ENCODE results near the gene PRPF40A. TPM values are rescaled to one million over a fixed set of nuclear protein-coding genes. Genes with fewer than 3 reads are reported as not detected.

The PRPF40A gene
- total and polyA plus RNA-seq, 2 of the 13 experiments (the other 11 are each of a cell fraction or from before 2014, with no cell fraction given): 146 to 207 TPM

GRCh38 chr2:152693033-152693432 lies 24.2 kb downstream of the PRPF40A start:
- Histone ChIP-seq H3K4me3 (replicated peaks in 1 of 3; ENCODE audit: insufficient read depth in 1 of 3, low read depth in 2 of 3, low read length in 3 of 3) (no peak overlapping the region), H2AFZ (ENCODE audit: low read length) (no peak overlapping the region), H3K27me3 (ENCODE audit: control insufficient read depth in 1 of 2, insufficient read depth in 2 of 2, low read length in 2 of 2) (no peaks in the 10 kb centered on the region), H3K9ac (ENCODE audit: insufficient read depth, low read depth, low read length) (no peak overlapping the region), H3K4me1 (ENCODE audit: insufficient read depth, low read length) (no peaks in the 10 kb centered on the region), H4K20me1 (ENCODE audit: insufficient read depth, low read length) (peaks cover 10% of the 10 kb centered on the region; the same call in 1 of the 2 replicates), H3K4me2 (ENCODE audit: low read depth, low read length) (no peak overlapping the region), H3K27ac (ENCODE audit: extremely low read length, insufficient read depth, low read length) (no peak overlapping the region), H3K79me2 (ENCODE audit: insufficient read depth, low read length) (peaks cover 45% of the 10 kb centered on the region), H3K9me3 (ENCODE audit: low read length) (no peaks in the 10 kb centered on the region), H3K36me3 (replicated peaks in 1 of 2; ENCODE audit: control insufficient read depth in 1 of 2, insufficient read depth in 2 of 2, low read length in 2 of 2) (peaks cover 3 to 55% of the 10 kb centered on the region in 2 experiments; a peak in 4 of 5 replicates)
- no peak for TF ChIP-seq KAT8 (CRISPR knock-in tag; IDR thresholded peaks at IDR 0.05)
- TF ChIP-seq ZNF30 (CRISPR knock-in tag; IDR thresholded peaks at IDR 0.05): no peak
- no peak for TF ChIP-seq ZNF460 (CRISPR knock-in tag; IDR thresholded peaks at IDR 0.05; ENCODE audit: borderline replicate concordance)
- TF ChIP-seq REL (CRISPR knock-in tag; conservative IDR thresholded peaks at IDR 0.05): no peak
- TF ChIP-seq, protein P1, sequence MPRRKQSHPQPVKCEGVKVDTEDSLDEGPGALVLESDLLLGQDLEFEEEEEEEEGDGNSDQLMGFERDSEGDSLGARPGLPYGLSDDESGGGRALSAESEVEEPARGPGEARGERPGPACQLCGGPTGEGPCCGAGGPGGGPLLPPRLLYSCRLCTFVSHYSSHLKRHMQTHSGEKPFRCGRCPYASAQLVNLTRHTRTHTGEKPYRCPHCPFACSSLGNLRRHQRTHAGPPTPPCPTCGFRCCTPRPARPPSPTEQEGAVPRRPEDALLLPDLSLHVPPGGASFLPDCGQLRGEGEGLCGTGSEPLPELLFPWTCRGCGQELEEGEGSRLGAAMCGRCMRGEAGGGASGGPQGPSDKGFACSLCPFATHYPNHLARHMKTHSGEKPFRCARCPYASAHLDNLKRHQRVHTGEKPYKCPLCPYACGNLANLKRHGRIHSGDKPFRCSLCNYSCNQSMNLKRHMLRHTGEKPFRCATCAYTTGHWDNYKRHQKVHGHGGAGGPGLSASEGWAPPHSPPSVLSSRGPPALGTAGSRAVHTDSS (CRISPR knock-in tag; conservative IDR thresholded peaks at IDR 0.05): no peak
- WGBS (ENCODE audit: low lambda C conversion rate): 99% methylated on average over 4 of the region's 4 CpGs
- in situ Hi-C loops (cut with HindIII; ENCODE audit: extremely low pct_ligation_motif_present, low pct_unique_long_range_greater_than_20kb) (no loop called here), intact Hi-C loops (cut with micrococcal nuclease; ENCODE audit: unreplicated experiment) (no loop called here)
- ChIA-PET CTCF (ENCODE audit: low intra/inter-chr PET ratio, low total read pairs) (no interaction called here), POLR2A (no interaction called here)
- ATAC-seq (no peak), FAIRE-seq (no peak), DNase-seq (ENCODE audit: low spot score) (no peak)
- no TSS peak for BruUV-seq (replicated peaks)

DNA sequence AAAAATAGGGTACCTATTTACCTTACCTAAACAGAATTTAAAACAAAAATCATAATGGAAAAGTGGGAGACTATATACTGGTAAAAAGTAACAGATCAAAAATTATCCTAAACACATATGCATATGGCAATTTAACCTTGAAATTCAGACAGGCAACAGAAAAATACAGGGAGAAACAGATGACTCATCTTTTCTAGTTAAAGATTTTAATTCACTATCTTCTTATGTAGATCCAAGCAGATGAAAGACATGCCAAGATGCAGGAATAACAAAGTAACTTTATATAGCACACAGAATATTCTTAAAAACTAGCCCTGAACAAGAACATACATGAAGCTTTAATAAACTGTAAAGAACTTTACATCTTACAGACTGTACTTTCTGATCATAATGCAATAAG lies 30.9 kb downstream of the PRPF40A start:
- BruUV-seq (replicated peaks): no TSS peak
- FAIRE-seq: no peak
- CTCF ChIA-PET (ENCODE audit: low intra/inter-chr PET ratio, low total read pairs): no interaction called here
- Histone ChIP-seq H3K9me3 (ENCODE audit: low read length) (no peaks in the 10 kb centered on the region), H4K20me1 (ENCODE audit: insufficient read depth, low read length) (peaks cover 6% of the 10 kb centered on the region; the same call in 1 of the 2 replicates), H3K4me1 (ENCODE audit: insufficient read depth, low read length) (no peaks in the 10 kb centered on the region), H2AFZ (ENCODE audit: low read length) (no peak overlapping the region), H3K4me2 (ENCODE audit: low read depth, low read length) (no peak overlapping the region), H3K27me3 (ENCODE audit: control insufficient read depth in 1 of 2, insufficient read depth in 2 of 2, low read length in 2 of 2) (no peaks in the 10 kb centered on the region), H3K9ac (ENCODE audit: insufficient read depth, low read depth, low read length) (no peak overlapping the region), H3K27ac (ENCODE audit: extremely low read length, insufficient read depth, low read length) (no peak overlapping the region), H3K79me2 (ENCODE audit: insufficient read depth, low read length) (peaks cover 41% of the 10 kb centered on the region), H3K4me3 (replicated peaks in 1 of 3; ENCODE audit: insufficient read depth in 1 of 3, low read depth in 2 of 3, low read length in 3 of 3) (no peak overlapping the region), H3K36me3 (replicated peaks in 1 of 2; ENCODE audit: control insufficient read depth in 1 of 2, insufficient read depth in 2 of 2, low read length in 2 of 2) (peaks cover 6 to 73% of the 10 kb centered on the region in 2 experiments)
- no peak for TF ChIP-seq ZNF333 (CRISPR knock-in tag; IDR thresholded peaks at IDR 0.05; ENCODE audit: borderline replicate concordance)
- TF ChIP-seq ZBTB7B (CRISPR knock-in tag; IDR thresholded peaks at IDR 0.05): no peak
- TF ChIP-seq ZNF235 (CRISPR knock-in tag; IDR thresholded peaks at IDR 0.05; ENCODE audit: borderline replicate concordance): no peak
- no peak for TF ChIP-seq ZNF446 (CRISPR knock-in tag; IDR thresholded peaks at IDR 0.05)
- peak; percentile 47; the same call in 1 of the 2 replicates for TF ChIP-seq MAFF (IDR thresholded peaks at IDR 0.05; ENCODE audit: low read depth, low read length)
- no peak for TF ChIP-seq ZFP37 (CRISPR knock-in tag; IDR thresholded peaks at IDR 0.05; ENCODE audit: borderline replicate concordance)
- no peak for TF ChIP-seq ZNF121 (CRISPR knock-in tag; IDR thresholded peaks at IDR 0.05)
- TF ChIP-seq MAFK (conservative IDR thresholded peaks at IDR 0.05 in 1 of 2, IDR thresholded peaks at IDR 0.05 in 1 of 2; ENCODE audit: low read length in 2 of 2): peak; percentile 42 to 62; a peak in 3 of 4 replicates
- POLR2A ChIA-PET: no interaction called here
- in situ Hi-C loops (cut with HindIII; ENCODE audit: extremely low pct_ligation_motif_present, low pct_unique_long_range_greater_than_20kb): no loop called here
- intact Hi-C loops (cut with micrococcal nuclease; ENCODE audit: unreplicated experiment): no loop called here
- no peak for ATAC-seq
- DNase-seq (ENCODE audit: low spot score): no peak

Measured in HepG2 (cell line).